Astrocyte of the cerebellum (primary cell): ENCODE data around the gene SEL1L2.

ENCODE experiments used
- DNase-seq: peaks from one replicate; pipeline ENCODE4 v3.0.0-alpha.2; 2011; ENCODE audit warnings: low read depth
- H3K4me3 ChIP-seq: 2 replicates; pipeline ENCODE4 v1.5.1; 2011; ENCODE audit warnings: mild to moderate bottlenecking, low read depth, low read length, moderate library complexity
- CTCF ChIP-seq: IDR thresholded peaks from 2 replicates; pipeline ENCODE4 v1.5.1; 2012; ENCODE audit warnings: low read length, low read depth, moderate library complexity, mild to moderate bottlenecking; ENCODE audit errors: missing control alignments
- in situ Hi-C: cut with HindIII; loops from 2 replicates; pipeline ENCODE4 v1.10.0; 2017; ENCODE audit warnings: low sequenced_read_pairs

SEL1L2 gene

GRCh38 chr20:13810446-13810845 lies 180.0 kb downstream of the SEL1L2 start:
- DNase-seq: no peak
- no peak overlapping the region for H3K4me3 ChIP-seq
- no peak for TF ChIP-seq CTCF
- in situ Hi-C loops: loop anchor here (25.0 kb wide), 1 partner anchor 252 kb away; no protein-coding TSS in a partner anchor

DNA sequence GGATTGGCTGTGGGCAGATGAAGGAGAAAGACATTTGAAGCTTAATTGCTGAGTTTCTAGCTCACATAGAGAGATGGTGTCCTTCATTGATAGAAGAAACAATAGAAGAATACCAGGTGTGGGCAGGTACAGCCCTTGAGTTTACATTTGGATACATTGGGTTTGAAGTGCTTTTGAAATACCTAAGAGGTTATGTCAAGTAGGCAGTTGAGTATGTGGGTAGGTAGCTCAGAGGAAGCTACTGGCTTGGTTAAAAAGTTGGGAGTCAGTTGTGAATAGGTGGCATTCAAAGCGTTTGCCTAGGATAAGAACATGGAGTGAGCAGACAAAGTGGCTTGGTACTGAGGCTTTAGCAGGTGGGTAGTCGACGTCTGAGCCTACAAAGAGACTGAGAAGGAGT lies 180.6 kb downstream of the SEL1L2 start:
- no peak overlapping the region for H3K4me3 ChIP-seq
- in situ Hi-C loops: loop anchor here (25.0 kb wide), 1 partner anchor 252 kb away; no protein-coding TSS in a partner anchor
- DNase-seq: no peak
- TF ChIP-seq CTCF: no peak

GRCh38 chr20:13809373-13809772 lies 181.0 kb downstream of the SEL1L2 start:
- H3K4me3 ChIP-seq: no peak overlapping the region
- TF ChIP-seq CTCF: no peak
- in situ Hi-C loops: loop anchor here (25.0 kb wide), 1 partner anchor 253 kb away; no protein-coding TSS in a partner anchor
- DNase-seq: no peak

- in situ Hi-C loops: loop anchor here (25.0 kb wide), 1 partner anchor 262 kb away; no protein-coding TSS in a partner anchor
- no peak overlapping the region for H3K4me3 ChIP-seq
- DNase-seq: peak; percentile 95
- TF ChIP-seq CTCF: no peak
These were observed 189.7 kb downstream of the SEL1L2 start for GRCh38 chr20:13800728-13801134.

DNA sequence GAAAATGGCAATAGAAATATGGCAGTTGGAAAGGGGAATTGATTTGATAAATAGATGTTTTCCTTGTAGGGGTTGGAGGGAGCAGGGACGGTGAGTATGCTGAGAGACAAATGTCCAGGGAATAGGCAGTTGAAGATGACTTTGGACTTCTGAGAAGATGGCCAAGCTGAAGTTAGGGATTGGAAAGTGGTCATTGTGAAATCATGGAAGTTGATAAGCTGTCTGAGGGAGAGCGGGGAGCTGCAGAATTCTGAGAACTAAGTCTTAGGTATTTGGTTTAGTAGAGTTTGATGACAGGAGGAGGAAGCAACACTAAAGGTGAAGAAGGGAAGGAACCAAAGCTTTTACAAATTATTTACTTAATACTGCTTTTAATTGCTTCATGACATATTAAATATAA lies 190.4 kb downstream of the SEL1L2 start:
- no peak overlapping the region for H3K4me3 ChIP-seq
- in situ Hi-C loops: loop anchor here (25.0 kb wide), 1 partner anchor 262 kb away; no protein-coding TSS in a partner anchor
- DNase-seq: no peak
- no peak for TF ChIP-seq CTCF
